H9 (cell line): Measurements from ENCODE around the gene BHLHE23. TPM values are rescaled to one million over a fixed set of nuclear protein-coding genes. Genes with fewer than 3 reads are reported as not detected.

Experiments
- DNase-seq: peaks from one replicate; pipeline ENCODE4 v3.0.0-alpha.2; 2017
- H2AFZ ChIP-seq: one replicate; pipeline ENCODE4 v1.6.1; 2013; ENCODE audit warnings: mild to moderate bottlenecking, low read length, control low read depth, moderate library complexity
- H2AK5ac ChIP-seq: 2 replicates; pipeline ENCODE4 v1.6.1; 2013; ENCODE audit warnings: low read length, control low read depth, mixed read lengths; ENCODE audit not compliant: insufficient read length
- H2BK120ac ChIP-seq: one replicate; pipeline ENCODE4 v1.6.1; 2013; ENCODE audit warnings: low read depth, mild to moderate bottlenecking, low read length, control low read depth, inconsistent platforms; ENCODE audit not compliant: poor library complexity, severe bottlenecking
- H2BK12ac ChIP-seq: 2 replicates; pipeline ENCODE4 v1.6.1; 2013; ENCODE audit warnings: low read length, control low read depth, mixed read lengths, low read depth; ENCODE audit not compliant: insufficient read length
- H2BK15ac ChIP-seq: 2 replicates; pipeline ENCODE4 v1.6.1; 2013; ENCODE audit warnings: low read depth, low read length, control low read depth
- H2BK20ac ChIP-seq: one replicate; pipeline ENCODE4 v1.6.1; 2013; ENCODE audit warnings: low read depth, mild to moderate bottlenecking, low read length, control low read depth, inconsistent platforms; ENCODE audit not compliant: poor library complexity, severe bottlenecking
- H2BK5ac ChIP-seq: 2 replicates; pipeline ENCODE4 v1.6.1; 2013; ENCODE audit warnings: low read length, control low read depth, mixed read lengths; ENCODE audit not compliant: insufficient read length
- H3K14ac ChIP-seq: 2 replicates; pipeline ENCODE4 v1.6.1; 2013; ENCODE audit warnings: low read length, control low read depth; ENCODE audit not compliant: insufficient read depth
- H3K18ac ChIP-seq: 2 replicates; pipeline ENCODE4 v1.6.1; 2013; ENCODE audit warnings: low read depth, mild to moderate bottlenecking, mixed read lengths, low read length, control low read depth; ENCODE audit not compliant: insufficient read length
- H3K23ac ChIP-seq: 2 replicates; pipeline ENCODE4 v1.6.1; 2013; ENCODE audit warnings: low read length, control low read depth, mixed read lengths, low read depth; ENCODE audit not compliant: insufficient read length
- H3K23me2 ChIP-seq: 2 replicates; pipeline ENCODE4 v1.6.1; 2013; ENCODE audit warnings: low read depth, mild to moderate bottlenecking, mixed read lengths, low read length, control low read depth; ENCODE audit not compliant: insufficient read length, poor library complexity, severe bottlenecking
- H3K27ac ChIP-seq: 2 replicates; pipeline ENCODE4 v1.5.1; 2013; ENCODE audit warnings: low read length, control low read depth, mixed read lengths, low read depth; ENCODE audit not compliant: insufficient read length
- H3K27me3 ChIP-seq: 2 replicates; pipeline ENCODE4 v1.6.1; 2013; ENCODE audit warnings: low read length, control low read depth, inconsistent platforms; ENCODE audit not compliant: insufficient read depth
- H3K4ac ChIP-seq: 2 replicates; pipeline ENCODE4 v1.6.1; 2013; ENCODE audit warnings: low read depth, mild to moderate bottlenecking, control low read depth, inconsistent platforms, low read length, moderate library complexity
- H3K4me1 ChIP-seq: 2 replicates; pipeline ENCODE4 v1.6.1; 2013; ENCODE audit warnings: low read length, control low read depth, inconsistent platforms; ENCODE audit not compliant: insufficient read depth
- H3K4me2 ChIP-seq: 2 replicates; pipeline ENCODE4 v1.6.1; 2013; ENCODE audit warnings: low read length, control low read depth, mixed read lengths; ENCODE audit not compliant: insufficient read length, insufficient read depth
- H3K56ac ChIP-seq: 2 replicates; pipeline ENCODE4 v1.6.1; 2013; ENCODE audit warnings: low read depth, mild to moderate bottlenecking, mixed read lengths, low read length, control low read depth; ENCODE audit not compliant: insufficient read length
- H3K79me1 ChIP-seq: 2 replicates; pipeline ENCODE4 v1.6.1; 2013; ENCODE audit warnings: low read depth, mild to moderate bottlenecking, moderate library complexity, low read length, control low read depth, inconsistent platforms; ENCODE audit not compliant: insufficient read depth, poor library complexity, severe bottlenecking
- H3K79me2 ChIP-seq: 2 replicates; pipeline ENCODE4 v1.6.1; 2013; ENCODE audit warnings: low read length, control low read depth, inconsistent platforms; ENCODE audit not compliant: insufficient read depth
- H3K9ac ChIP-seq: 2 replicates; pipeline ENCODE4 v1.6.1; 2013; ENCODE audit warnings: low read length, control low read depth, mixed read lengths; ENCODE audit not compliant: insufficient read length; ENCODE audit errors: extremely low read depth
- H3K9me3 ChIP-seq: one replicate; pipeline ENCODE4 v1.6.1; 2013; ENCODE audit warnings: low read depth, low read length, inconsistent platforms; ENCODE audit not compliant: control insufficient read depth
- H3T11ph ChIP-seq: one replicate; pipeline ENCODE4 v1.6.1; 2013; ENCODE audit warnings: mild to moderate bottlenecking, low read length, control low read depth, inconsistent platforms
- H4K20me1 ChIP-seq: one replicate; pipeline ENCODE4 v1.6.1; 2013; ENCODE audit not compliant: control insufficient read depth, insufficient read length, insufficient read depth
- H4K5ac ChIP-seq: 2 replicates; pipeline ENCODE4 v1.6.1; 2013; ENCODE audit warnings: low read depth, mild to moderate bottlenecking, mixed read lengths, low read length, control low read depth; ENCODE audit not compliant: insufficient read length
- H4K8ac ChIP-seq: replicated peaks from 2 replicates; pipeline ENCODE4 v1.6.1; 2013; ENCODE audit warnings: low read length, control low read depth, mixed read lengths, low read depth; ENCODE audit not compliant: insufficient read length
- H4K91ac ChIP-seq: 2 replicates; pipeline ENCODE4 v1.6.1; 2013; ENCODE audit warnings: low read depth, mild to moderate bottlenecking, moderate library complexity, mixed read lengths, low read length, control low read depth; ENCODE audit not compliant: insufficient read length
- H3K27ac Mint-ChIP-seq, 3 experiments: 2 replicates in 2 of 3; 3 replicates in 1 of 3; pipeline ENCODE4 v1.8.0; 2020 to 2021; ENCODE audit warnings: mixed read lengths in 3 of 3, mild to moderate bottlenecking in 1 of 3, moderate library complexity in 1 of 3
- H3K27me3 Mint-ChIP-seq: 2 replicates; pipeline ENCODE4 v1.8.0; 2021; ENCODE audit warnings: low read depth, mild to moderate bottlenecking, moderate library complexity, mixed read lengths
- H3K36me3 Mint-ChIP-seq, 3 experiments: 2 replicates in 2 of 3; 3 replicates in 1 of 3; pipeline ENCODE4 v1.8.0; 2020 to 2021; ENCODE audit warnings: low read depth in 3 of 3, mixed read lengths in 3 of 3; ENCODE audit not compliant: insufficient read depth in 1 of 3
- H3K4me1 Mint-ChIP-seq, 2 experiments: 2 replicates each; pipeline ENCODE4 v1.8.0; 2020; ENCODE audit warnings: mixed read lengths in 2 of 2
- H3K4me3 Mint-ChIP-seq, 2 experiments: 2 replicates in 1 of 2; 3 replicates in 1 of 2; pipeline ENCODE4 v1.8.0; 2020 to 2021; ENCODE audit warnings: mild to moderate bottlenecking in 2 of 2, mixed read lengths in 2 of 2, moderate library complexity in 1 of 2
- H3K9me3 Mint-ChIP-seq, 2 experiments: 2 replicates in 1 of 2; 3 replicates in 1 of 2; pipeline ENCODE4 v1.8.0; 2020; ENCODE audit warnings: mild to moderate bottlenecking in 2 of 2, mixed read lengths in 2 of 2, moderate library complexity in 1 of 2
- WGBS: extraction: QIAGEN DNeasy Blood & Tissue Kit; methylation state at CpG from one replicate; pipeline ENCODE4 v1.1.7; 2013; ENCODE audit warnings: missing lambda C conversion rate, low lambda C conversion rate, mixed read lengths; ENCODE audit not compliant: insufficient read length; ENCODE audit errors: extremely low coverage; 5-methylcytosine and 5-hydroxymethylcytosine counted together
- total RNA-seq: library from RNA; stranded (reverse); gene quantifications from 2 replicates; pipeline ENCODE4 v1.2.1, GENCODE V29; 2021
- TF ChIP-seq, protein P1 (sequence below): fragments of 200-600 bp; sonication (generic); conservative IDR thresholded peaks from 3 replicates; pipeline ENCODE4 v1.8.0; 2021; ENCODE audit warnings: antibody characterized with exemption, mild to moderate bottlenecking

The BHLHE23 gene
- total RNA-seq, 1 experiment from 2014 or later: 0.35 TPM

DNA sequence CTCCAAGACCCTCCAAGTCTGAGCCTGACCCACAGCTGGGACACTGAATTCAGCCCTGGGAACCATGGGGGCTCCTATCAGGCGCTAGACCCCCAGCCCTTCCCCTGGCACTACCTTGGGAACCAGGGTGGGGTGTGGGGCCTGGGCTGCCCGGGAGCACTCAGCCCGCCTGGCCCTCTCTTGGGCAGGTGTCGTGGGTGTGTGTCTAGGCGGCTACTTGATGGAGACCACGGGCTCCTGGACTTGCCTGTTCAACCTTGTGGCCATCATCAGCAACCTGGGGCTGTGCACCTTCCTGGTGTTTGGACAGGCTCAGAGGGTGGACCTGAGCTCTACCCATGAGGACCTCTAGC lies 39.6 kb downstream of the BHLHE23 start:
- TF ChIP-seq, protein P1, sequence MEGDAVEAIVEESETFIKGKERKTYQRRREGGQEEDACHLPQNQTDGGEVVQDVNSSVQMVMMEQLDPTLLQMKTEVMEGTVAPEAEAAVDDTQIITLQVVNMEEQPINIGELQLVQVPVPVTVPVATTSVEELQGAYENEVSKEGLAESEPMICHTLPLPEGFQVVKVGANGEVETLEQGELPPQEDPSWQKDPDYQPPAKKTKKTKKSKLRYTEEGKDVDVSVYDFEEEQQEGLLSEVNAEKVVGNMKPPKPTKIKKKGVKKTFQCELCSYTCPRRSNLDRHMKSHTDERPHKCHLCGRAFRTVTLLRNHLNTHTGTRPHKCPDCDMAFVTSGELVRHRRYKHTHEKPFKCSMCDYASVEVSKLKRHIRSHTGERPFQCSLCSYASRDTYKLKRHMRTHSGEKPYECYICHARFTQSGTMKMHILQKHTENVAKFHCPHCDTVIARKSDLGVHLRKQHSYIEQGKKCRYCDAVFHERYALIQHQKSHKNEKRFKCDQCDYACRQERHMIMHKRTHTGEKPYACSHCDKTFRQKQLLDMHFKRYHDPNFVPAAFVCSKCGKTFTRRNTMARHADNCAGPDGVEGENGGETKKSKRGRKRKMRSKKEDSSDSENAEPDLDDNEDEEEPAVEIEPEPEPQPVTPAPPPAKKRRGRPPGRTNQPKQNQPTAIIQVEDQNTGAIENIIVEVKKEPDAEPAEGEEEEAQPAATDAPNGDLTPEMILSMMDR: no peak
- Histone ChIP-seq H2AFZ (no peak overlapping the region), H4K8ac (no peak overlapping the region), H2BK12ac (no peak overlapping the region), H3K56ac (no peak overlapping the region), H3K27ac (no peak overlapping the region), H3K79me1 (no peaks in the 10 kb centered on the region), H3K4me2 (no peak overlapping the region), H4K5ac (no peak overlapping the region), H3K4me1 (no peaks in the 10 kb centered on the region), H3K9ac (no peak overlapping the region), H2BK120ac (no peak overlapping the region), H3K14ac (no peak overlapping the region), H3K18ac (no peak overlapping the region), H2BK15ac (no peak overlapping the region), H2BK5ac (no peak overlapping the region), H3K9me3 (no peaks in the 10 kb centered on the region), H2BK20ac (no peak overlapping the region), H3K23me2 (no peaks in the 10 kb centered on the region), H3K23ac (no peak overlapping the region), H3K79me2 (no peaks in the 10 kb centered on the region), H4K91ac (no peak overlapping the region), H2AK5ac (no peak overlapping the region), H3K4ac (no peak overlapping the region), H3T11ph (no peak overlapping the region), H3K27me3 (no peaks in the 10 kb centered on the region; the same call in 1 of the 2 replicates), H4K20me1 (no peaks in the 10 kb centered on the region)
- no peak overlapping the region for H3K4me3 Mint-ChIP-seq
- H3K9me3 Mint-ChIP-seq: peaks cover 3% of the 10 kb centered on the region in 2 experiments; a peak in 2 of 5 replicates
- no peak for DNase-seq
- peaks cover 11% of the 10 kb centered on the region for H3K27me3 Mint-ChIP-seq
- H3K27ac Mint-ChIP-seq: no peak overlapping the region
- WGBS: no CpG with 5 or more reads among the region's 6 CpGs
- peaks cover 0 to 14% (median 3%) of the 10 kb centered on the region in 3 experiments; a peak in 3 of 7 replicates for H3K36me3 Mint-ChIP-seq
- peaks cover 3 to 4% of the 10 kb centered on the region in 2 experiments; a peak in 3 of 4 replicates for H3K4me1 Mint-ChIP-seq
